VCaP (cell line): ENCODE data around the gene ABCC3.

Experiments
- H3K27ac ChIP-seq: fragments of 450-650 bp; 2 replicates; pipeline ENCODE4 v1.5.1; 2017
- TF ChIP-seq, protein P1 (sequence below): fragments of 450-650 bp; conservative IDR thresholded peaks from 2 replicates; pipeline ENCODE4 v1.5.1; 2017; ENCODE audit warnings: mild to moderate bottlenecking, moderate library complexity

The ABCC3 gene

DNA sequence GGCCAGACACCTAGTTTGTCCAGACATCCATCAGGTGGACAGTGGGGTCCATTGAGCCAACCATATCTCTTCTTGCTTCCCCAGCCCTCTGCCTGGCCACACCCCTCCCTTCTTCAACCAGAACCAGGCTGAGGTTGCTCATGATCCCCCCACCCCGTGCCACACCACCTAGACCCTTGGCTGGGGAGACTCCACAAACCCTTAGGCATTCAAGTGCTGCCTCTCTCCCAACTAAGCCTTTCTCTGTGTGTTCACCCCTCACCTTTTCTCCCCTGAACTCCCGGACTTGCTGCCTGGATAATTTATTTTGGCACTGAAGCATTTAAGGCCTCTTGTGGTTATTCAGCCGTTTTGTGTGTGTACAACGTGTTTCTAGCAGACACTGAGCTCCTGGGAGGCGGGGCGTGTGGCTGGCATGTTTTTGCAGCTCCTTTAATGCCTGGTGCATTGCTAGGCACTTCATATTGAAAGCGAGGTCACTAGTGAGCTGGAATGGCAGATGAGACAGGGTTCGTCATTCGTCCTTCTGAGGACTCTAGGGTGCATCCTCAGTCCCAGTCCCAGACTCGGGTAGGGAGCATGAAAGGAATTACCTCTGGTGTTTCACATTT is 45.5 kb upstream of the ABCC3 start:
- H3K27ac ChIP-seq = peak overlapping the region; percentile 78
- TF ChIP-seq, protein P1, sequence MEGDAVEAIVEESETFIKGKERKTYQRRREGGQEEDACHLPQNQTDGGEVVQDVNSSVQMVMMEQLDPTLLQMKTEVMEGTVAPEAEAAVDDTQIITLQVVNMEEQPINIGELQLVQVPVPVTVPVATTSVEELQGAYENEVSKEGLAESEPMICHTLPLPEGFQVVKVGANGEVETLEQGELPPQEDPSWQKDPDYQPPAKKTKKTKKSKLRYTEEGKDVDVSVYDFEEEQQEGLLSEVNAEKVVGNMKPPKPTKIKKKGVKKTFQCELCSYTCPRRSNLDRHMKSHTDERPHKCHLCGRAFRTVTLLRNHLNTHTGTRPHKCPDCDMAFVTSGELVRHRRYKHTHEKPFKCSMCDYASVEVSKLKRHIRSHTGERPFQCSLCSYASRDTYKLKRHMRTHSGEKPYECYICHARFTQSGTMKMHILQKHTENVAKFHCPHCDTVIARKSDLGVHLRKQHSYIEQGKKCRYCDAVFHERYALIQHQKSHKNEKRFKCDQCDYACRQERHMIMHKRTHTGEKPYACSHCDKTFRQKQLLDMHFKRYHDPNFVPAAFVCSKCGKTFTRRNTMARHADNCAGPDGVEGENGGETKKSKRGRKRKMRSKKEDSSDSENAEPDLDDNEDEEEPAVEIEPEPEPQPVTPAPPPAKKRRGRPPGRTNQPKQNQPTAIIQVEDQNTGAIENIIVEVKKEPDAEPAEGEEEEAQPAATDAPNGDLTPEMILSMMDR = no peak

DNA sequence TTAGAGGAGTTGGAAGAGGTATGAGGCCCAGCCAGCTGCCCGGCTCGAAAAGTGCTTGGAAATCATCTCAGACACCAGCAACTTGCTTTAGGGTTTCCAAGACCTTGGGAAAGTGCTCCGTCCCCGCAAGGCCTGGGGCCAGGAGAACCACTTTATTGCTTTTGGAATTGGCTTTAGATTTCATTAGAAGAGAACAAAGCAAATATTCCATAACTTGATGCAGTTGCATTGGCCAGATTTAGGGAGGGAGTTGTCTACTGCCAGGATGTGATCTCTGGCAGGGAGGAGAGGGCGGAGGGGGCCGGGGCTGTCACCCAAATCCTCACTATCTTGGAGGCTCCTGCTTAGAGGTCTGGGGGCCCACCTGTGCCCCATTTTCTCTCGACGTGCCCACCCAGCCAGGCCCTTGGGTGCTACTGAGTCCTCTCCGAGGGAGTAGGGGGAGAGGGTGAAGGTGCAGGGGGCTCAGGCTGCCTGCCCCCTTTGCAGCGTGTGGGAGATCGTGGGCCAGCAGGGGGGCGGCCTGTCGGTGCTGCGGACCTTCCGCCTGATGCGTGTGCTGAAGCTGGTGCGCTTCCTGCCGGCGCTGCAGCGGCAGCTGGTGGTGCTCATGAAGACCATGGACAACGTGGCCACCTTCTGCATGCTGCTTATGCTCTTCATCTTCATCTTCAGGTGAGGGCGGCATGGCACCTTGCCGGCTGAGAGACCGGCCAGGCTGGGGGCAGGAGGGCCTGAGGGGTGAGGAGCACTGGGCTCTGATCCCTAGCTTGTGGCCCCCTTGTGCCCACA is 43.5 kb upstream of the ABCC3 start:
- H3K27ac ChIP-seq = peak overlapping the region; percentile 78
- TF ChIP-seq, protein P1 = no peak

DNA sequence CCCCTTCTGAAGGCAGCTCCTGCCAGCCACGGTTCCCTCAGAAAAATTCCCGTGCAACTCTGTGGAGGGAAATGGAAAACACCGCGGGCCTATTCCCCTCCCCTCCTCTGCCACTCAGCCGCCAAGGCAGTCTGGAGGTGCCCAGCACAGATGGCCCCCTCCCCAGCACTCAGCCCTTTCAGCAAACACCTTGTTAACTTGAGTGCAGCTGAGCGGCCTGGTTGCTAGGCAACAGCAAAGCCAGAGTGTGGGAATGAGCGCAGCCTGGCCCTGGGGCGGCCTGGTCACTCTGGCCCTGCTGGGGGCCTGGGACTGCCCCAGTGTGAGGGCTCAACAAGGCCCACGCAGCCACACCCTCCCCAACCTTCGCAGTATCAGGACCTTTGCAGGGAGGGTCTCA is 41.4 kb upstream of the ABCC3 start:
- TF ChIP-seq, protein P1 = no peak
- peak overlapping the region; percentile 78 for H3K27ac ChIP-seq

DNA sequence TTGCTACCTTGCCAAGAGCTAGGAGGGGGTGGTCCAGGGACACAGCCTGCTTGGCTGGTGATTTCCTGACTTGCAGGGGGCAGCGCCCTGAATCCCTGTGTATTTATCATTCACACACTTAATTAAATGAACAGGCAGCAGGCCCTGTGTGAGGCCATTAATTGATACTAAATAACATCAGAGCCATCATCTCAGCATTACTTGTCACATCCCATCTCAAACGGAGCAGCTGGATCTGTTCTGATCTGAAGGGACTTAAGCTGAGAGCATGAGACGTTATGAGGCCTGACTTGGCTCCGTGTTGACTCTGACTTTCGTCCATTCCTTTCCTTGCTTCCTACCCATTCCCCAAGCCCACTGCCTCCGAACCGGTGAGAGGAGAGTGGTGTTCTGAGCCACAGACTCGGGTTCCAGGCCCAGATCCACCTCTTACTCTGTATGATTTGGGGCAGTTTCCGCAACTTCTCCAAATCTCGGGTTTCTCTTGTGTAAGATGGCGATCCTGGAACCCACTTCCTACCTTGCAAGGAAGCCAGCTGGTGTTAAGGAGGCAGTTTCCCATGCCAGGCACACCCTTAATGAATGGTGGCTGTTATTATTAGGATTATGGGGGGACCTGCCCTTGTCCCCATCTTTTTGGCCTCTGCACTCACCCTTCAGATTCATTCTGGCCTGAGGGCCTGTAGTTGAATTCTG is 40.4 kb upstream of the ABCC3 start:
- TF ChIP-seq, protein P1 = no peak
- peak overlapping the region; percentile 78 for H3K27ac ChIP-seq

DNA sequence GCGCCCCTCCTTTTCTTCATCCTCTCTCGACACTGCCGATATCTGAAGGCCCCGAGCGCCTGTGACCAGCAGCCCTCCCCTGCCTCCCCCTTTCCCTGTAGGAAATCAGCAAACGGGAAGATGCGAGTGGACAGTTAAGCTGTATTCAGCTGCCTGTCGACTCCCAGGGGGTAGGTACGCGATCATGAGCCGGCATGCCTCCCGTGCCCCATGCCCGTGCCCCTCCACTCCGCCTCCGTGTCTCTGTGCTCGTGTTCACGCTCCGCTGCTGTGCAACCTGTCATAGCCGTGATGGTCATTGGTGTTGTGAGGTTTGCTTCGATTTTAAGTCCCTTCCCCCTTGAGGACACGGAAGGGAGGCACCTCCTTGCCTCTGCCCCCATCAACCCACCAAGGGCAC is 39.8 kb upstream of the ABCC3 start:
- peak overlapping the region; percentile 78; the same call in 1 of the 2 replicates for H3K27ac ChIP-seq
- TF ChIP-seq, protein P1 = no peak

DNA sequence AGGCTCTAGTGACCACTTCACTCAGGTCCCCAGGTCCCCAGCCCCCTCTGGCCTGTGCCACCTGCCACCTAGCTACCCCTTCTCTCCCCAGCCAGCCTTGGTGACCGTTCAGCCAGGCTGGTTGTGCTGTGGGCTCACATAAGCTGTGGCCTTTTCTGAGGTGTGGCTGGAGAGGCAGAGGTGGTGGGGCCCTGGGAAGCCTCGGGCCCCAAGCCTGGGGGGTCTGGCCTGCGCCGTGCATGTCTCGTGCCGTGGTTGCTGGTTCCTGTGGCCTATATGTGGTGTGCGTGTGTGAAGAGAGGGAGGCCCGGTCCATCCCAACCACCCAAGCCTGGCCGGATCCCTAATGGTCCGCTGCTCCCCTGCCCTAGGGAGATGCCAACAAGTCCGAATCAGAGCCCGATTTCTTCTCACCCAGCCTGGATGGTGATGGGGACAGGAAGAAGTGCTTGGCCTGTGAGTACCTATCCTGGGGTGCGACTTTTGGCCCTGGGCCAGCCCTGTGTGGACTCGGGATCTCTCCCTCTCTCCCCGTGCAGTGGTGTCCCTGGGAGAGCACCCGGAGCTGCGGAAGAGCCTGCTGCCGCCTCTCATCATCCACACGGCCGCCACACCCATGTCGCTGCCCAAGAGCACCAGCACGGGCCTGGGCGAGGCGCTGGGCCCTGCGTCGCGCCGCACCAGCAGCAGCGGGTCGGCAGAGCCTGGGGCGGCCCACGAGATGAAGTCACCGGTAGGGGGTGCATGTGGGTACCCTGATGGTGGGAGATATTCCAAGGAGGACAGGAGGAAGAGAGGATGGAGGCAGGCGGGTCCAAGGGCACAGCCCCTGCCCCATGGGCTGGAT is 38.3 kb upstream of the ABCC3 start:
- no peak overlapping the region for H3K27ac ChIP-seq
- TF ChIP-seq, protein P1 = no peak

DNA sequence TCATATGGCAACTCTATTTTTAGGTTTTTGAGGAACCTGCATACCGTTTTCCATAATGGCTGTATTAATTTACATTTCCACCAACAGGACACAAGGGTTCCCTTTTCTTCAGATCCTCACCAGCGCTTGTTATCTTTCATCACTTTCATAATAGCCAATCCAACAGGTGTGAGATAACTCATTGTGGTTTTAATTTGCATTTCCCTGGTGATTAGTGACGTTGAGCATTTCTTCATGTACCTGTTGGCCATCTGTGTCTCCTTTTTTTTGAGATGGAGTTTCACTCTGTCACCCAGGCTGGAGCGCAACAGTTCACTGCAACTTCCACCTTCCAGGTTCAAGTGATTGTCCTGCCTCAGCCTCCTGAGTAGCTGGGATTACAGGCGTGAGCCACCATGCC is 36.2 kb upstream of the ABCC3 start:
- TF ChIP-seq, protein P1 = no peak

More for the DNA sequence above, 36.2 kb upstream of the ABCC3 start:
- no peak overlapping the region for H3K27ac ChIP-seq
